A172 (cell line): Measurements from ENCODE around the gene ARFIP1. TPM values are rescaled to one million over a fixed set of nuclear protein-coding genes. Genes with fewer than 3 reads are reported as not detected.
"Not testable (repeated sequence)": the region's sequence is repeated elsewhere in the genome, so short reads cannot be mapped to it uniquely, and the experiment has no call there.

ENCODE experiments used
- DNase-seq: peaks from one replicate; pipeline ENCODE4 v3.0.0-alpha.2; 2015; ENCODE audit warnings: low spot score
- total RNA-seq: library from RNA; depleted of rRNA; stranded (reverse); fragments of >200 nt; shearing (Covaris generic); gene quantifications from 2 replicates; pipeline ENCODE4 v1.2.3, GENCODE V29; 2014

The ARFIP1 gene
- total RNA-seq, 1 experiment from 2014 or later: 42.9 TPM

GRCh38 chr4:152785639-152786615, 6.2 kb downstream of the ARFIP1 start:
- DNase-seq: no peak

- no peak for DNase-seq
Measured at GRCh38 chr4:152786627-152787026, 6.9 kb downstream of the ARFIP1 start.

GRCh38 chr4:152795891-152796290, 16.1 kb downstream of the ARFIP1 start:
- DNase-seq: no peak

- no peak for DNase-seq
Measured at GRCh38 chr4:152803541-152803940, 23.8 kb downstream of the ARFIP1 start.

GRCh38 chr4:152805071-152805650, 25.4 kb downstream of the ARFIP1 start:
- no peak for DNase-seq

- no peak for DNase-seq
Measured at GRCh38 chr4:152805818-152806217, 26.1 kb downstream of the ARFIP1 start.

GRCh38 chr4:152806501-152807125, 26.9 kb downstream of the ARFIP1 start:
- no peak for DNase-seq

GRCh38 chr4:152807294-152807829, 27.6 kb downstream of the ARFIP1 start:
- DNase-seq: peak; percentile 69

- DNase-seq: no peak
Measured at GRCh38 chr4:152808670-152809069, 28.9 kb downstream of the ARFIP1 start.

GRCh38 chr4:152810715-152811287, 31.0 kb downstream of the ARFIP1 start:
- no peak for DNase-seq

GRCh38 chr4:152815078-152815477, 35.3 kb downstream of the ARFIP1 start:
- DNase-seq: no peak

- DNase-seq: no peak
Measured at GRCh38 chr4:152817331-152817730, 37.6 kb downstream of the ARFIP1 start.

- DNase-seq: no peak
Measured at GRCh38 chr4:152819026-152819645, 39.4 kb downstream of the ARFIP1 start.

GRCh38 chr4:152820073-152820472, 40.3 kb downstream of the ARFIP1 start:
- no peak for DNase-seq

GRCh38 chr4:152822323-152822722, 42.6 kb downstream of the ARFIP1 start:
- DNase-seq: no peak

- no peak for DNase-seq
Measured at GRCh38 chr4:152824561-152824960, 44.8 kb downstream of the ARFIP1 start.

- no peak for DNase-seq
Measured at GRCh38 chr4:152825336-152825735, 45.6 kb downstream of the ARFIP1 start.

- no peak for DNase-seq
Measured at GRCh38 chr4:152828122-152828521, 48.4 kb downstream of the ARFIP1 start.

GRCh38 chr4:152831416-152831815, 51.7 kb downstream of the ARFIP1 start:
- DNase-seq: no peak

- no peak for DNase-seq
Measured at GRCh38 chr4:152836936-152837335, 57.2 kb downstream of the ARFIP1 start.

- not testable (repeated sequence) for DNase-seq
Measured at GRCh38 chr4:152839729-152840128, 60.0 kb downstream of the ARFIP1 start.
